Activated T-cell treated with anti-CD3 and anti-CD28 coated beads, Interleukin-2, amount 50 U/mL, for 1 hour (primary cell): ENCODE measurements around the gene SLITRK1.

Experiments used
- DNase-seq: peaks from one replicate; pipeline ENCODE4 v3.0.0-alpha.2; 2020

SLITRK1 gene, protein sequence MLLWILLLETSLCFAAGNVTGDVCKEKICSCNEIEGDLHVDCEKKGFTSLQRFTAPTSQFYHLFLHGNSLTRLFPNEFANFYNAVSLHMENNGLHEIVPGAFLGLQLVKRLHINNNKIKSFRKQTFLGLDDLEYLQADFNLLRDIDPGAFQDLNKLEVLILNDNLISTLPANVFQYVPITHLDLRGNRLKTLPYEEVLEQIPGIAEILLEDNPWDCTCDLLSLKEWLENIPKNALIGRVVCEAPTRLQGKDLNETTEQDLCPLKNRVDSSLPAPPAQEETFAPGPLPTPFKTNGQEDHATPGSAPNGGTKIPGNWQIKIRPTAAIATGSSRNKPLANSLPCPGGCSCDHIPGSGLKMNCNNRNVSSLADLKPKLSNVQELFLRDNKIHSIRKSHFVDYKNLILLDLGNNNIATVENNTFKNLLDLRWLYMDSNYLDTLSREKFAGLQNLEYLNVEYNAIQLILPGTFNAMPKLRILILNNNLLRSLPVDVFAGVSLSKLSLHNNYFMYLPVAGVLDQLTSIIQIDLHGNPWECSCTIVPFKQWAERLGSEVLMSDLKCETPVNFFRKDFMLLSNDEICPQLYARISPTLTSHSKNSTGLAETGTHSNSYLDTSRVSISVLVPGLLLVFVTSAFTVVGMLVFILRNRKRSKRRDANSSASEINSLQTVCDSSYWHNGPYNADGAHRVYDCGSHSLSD

GRCh38 chr13:83881917-83882605 lies at the start of gene SLITRK1:
Gene SLITRK1 (minus strand): TSS chr13:83882474. CDS start chr13:83881507, 967 bp downstream.
- no peak for DNase-seq

- no peak for DNase-seq
Measured at GRCh38 chr13:83929157-83929556, 46.9 kb upstream of the SLITRK1 start.

- no peak for DNase-seq
Measured at GRCh38 chr13:83919775-83920174, 37.5 kb upstream of the SLITRK1 start.

- DNase-seq: no peak
Measured at GRCh38 chr13:83914368-83914767, 32.1 kb upstream of the SLITRK1 start.

GRCh38 chr13:83907196-83907989 lies 25.1 kb upstream of the SLITRK1 start:
- no peak for DNase-seq

DNA sequence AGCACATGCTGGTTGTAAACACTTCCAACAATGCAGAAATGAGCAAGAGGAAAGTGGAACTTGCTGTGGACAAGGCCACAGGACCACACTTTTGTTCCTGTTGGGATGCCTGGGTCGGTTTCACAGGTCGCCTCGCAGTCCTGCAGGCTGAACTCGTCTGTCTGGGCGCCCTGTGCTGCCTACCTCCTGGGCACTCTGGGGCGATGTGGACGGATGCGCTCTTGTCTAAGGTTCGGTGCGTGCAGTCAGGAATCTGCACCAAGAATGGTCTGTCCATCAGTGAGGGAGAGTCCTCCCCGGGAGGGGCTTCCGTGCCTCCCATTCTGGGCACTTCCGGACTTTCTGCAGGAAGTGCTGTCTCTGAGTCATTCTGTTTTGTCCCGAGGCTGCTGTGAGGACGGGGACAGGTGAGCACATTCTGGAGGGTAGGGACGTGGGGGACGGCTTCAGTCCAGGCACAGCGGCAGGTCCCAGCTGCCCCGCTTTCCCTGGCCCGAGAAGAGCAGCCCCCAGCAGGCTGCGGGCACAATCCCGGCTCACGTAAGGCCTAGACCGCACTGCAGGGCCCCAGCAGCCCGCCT lies 24.1 kb upstream of the SLITRK1 start:
- no peak for DNase-seq

DNA sequence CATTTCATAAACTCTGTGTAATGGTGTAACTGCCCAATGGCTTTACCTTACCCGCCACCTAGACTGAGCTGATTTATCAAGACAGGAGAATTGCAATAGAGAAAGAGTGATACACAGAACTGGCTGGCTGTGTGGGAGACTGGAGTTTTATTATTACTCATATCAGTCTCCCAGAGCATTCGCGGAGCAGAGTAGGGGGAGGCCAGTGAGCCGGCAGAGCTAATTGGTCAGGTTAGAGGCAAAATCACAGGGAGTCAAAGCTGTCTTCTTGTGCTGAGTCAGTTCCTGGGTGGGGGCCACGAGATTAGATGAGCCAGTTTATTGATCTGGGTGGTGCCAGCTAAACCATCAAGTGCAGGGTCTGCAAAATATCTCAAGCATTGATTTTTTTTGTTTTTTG lies 23.4 kb upstream of the SLITRK1 start:
- no peak for DNase-seq

DNA sequence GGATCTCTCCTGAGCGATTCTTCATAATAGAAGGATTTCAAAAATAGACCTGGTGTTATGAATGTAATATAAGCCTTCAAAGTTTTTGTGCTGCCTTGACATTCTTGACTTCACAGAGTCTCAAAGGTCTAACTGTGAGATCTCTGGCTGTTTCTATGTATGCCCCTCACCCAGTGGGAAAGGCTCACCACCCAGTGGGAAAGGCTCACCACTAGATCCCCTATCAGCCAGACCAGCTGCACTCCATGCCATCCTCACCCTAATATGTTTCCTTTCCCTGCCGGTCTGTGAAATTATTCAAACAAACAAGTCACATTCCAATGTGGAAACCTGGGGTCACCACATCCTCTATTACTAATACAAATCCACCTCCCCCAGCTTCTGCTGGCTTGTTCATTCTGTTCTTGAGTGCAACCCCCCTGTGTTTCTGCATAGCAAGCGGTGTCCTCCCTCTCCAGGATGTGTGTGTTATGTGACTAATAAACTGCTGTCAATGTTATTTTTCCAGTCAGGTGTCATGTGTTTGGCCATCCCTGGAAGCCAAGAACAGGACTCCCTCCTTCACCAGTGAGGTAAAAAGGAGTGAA lies 13.8 kb upstream of the SLITRK1 start:
- no peak for DNase-seq

- DNase-seq: no peak
Measured at GRCh38 chr13:83890358-83890757, 8.1 kb upstream of the SLITRK1 start.

- no peak for DNase-seq
Measured at GRCh38 chr13:83884141-83884540, 1.9 kb upstream of the SLITRK1 start.

DNA sequence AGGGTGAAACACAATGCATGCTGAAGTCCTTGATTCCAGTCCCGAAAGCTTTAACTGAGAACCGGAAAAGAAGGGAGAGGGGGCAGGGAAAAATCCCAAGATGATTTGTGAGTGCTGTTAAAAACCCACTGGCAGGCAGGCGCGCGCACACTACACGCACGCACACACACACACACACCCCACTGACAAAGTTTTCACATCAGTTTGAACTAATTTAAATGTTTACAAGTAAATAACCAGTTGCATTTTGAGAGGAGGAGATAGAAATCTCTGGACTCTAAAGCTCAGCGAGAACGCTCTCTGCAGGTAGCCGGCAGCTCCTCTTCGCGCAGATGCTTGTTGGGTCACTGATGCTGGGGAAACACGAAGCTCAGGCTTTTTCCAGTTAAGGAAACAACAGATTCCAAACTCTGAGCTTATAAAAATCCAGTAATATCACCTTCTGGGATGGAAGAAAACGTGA lies 818 bp upstream of the SLITRK1 start:
- no peak for DNase-seq

- no peak for DNase-seq
Measured at GRCh38 chr13:83882606-83882959, 309 bp upstream of the SLITRK1 start.

DNA sequence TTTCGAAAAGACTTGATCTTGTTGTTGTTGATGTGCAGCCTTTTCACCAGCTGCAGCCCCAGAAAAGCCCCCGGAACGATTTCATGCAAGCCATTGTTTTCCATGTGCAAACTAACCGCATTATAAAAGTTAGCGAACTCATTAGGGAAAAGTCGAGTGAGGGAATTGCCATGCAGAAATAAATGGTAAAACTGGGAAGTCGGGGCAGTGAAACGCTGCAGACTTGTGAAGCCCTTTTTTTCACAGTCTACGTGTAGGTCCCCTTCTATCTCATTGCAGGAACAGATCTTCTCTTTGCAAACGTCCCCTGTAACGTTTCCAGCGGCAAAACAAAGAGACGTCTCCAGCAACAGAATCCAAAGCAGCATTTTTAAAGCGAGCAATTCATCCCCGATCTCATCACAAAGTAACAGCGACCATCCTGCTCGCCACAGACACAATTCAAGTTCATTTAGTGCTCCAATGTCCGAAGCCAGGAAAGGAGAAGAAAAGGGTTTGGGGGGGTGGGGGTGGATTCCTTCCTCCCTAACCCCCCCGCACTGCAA lies 1.1 kb downstream of the SLITRK1 start:
- no peak for DNase-seq

DNA sequence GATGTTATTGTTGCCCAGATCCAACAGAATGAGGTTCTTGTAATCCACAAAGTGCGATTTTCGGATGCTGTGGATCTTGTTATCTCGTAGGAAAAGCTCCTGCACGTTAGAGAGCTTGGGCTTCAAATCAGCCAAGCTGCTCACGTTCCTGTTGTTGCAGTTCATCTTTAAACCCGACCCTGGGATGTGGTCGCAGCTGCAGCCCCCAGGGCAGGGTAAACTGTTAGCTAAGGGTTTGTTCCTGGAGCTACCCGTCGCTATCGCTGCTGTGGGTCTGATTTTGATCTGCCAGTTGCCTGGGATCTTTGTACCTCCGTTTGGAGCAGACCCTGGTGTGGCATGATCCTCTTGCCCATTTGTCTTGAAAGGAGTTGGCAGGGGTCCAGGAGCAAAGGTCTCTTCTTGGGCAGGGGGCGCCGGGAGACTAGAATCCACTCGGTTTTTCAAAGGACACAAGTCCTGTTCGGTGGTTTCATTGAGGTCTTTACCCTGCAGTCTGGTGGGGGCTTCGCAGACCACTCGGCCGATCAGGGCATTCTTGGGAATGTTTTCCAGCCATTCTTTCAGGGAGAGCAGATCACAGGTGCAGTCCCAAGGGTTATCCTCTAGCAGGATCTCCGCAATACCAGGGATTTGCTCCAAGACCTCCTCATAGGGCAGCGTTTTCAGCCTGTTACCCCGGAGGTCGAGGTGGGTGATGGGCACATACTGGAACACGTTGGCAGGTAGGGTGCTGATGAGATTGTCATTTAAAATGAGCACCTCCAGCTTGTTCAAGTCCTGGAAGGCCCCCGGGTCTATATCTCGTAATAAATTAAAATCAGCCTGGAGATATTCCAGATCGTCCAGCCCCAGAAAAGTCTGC lies 1.8 kb downstream of the SLITRK1 start:
- no peak for DNase-seq

DNA sequence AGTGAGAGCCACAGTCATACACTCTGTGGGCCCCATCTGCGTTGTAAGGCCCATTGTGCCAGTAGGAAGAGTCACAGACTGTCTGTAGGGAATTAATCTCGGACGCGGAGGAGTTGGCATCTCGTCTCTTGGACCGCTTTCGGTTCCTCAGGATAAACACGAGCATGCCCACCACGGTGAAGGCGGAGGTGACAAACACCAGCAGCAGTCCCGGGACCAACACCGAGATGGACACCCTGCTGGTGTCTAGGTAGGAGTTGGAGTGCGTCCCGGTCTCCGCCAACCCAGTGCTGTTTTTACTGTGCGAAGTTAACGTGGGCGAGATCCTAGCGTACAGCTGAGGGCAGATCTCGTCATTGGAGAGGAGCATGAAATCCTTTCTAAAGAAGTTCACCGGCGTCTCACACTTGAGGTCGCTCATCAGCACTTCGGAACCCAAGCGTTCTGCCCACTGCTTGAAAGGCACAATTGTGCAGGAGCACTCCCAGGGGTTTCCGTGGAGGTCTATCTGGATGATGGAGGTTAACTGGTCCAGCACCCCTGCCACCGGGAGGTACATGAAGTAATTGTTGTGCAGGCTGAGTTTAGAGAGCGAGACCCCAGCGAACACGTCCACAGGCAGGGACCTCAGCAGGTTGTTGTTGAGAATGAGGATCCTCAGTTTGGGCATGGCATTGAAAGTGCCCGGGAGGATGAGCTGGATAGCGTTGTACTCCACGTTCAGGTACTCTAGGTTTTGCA lies 2.7 kb downstream of the SLITRK1 start:
- no peak for DNase-seq

- no peak for DNase-seq
Measured at GRCh38 chr13:83878691-83879430, 3.4 kb downstream of the SLITRK1 start.

DNA sequence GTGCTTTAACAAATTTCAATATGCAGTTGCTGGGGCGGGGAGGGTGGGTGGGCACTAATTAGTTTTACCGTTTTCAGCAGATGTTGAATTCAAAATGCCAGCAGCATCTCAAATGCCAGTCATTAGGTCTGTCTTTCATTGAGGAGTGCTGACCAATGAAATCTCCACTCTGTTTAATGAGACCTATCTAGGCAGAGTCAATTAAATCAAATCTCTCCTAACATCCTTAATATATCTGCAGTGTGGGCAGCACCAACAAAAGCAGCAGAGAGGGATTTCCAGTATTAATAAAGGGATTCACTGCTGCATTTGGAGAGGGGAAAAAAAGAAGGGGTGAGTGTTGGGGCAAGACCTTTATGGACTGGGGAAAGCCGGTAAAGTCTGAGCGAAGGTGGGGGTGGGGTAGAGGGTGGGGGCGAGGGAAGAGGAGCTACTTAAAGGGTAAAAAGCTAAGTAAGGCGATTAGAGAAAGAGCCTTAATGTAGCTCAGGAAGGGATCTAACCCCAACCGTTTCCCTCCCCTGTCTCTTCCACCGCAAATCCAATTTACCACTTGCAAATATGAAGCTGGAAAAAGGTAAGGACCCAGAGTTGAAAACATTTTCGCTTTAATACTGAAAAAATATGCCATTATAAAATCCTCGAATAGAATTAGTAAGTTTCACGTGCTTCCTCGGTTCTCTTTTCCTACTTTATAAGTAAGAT lies 4.5 kb downstream of the SLITRK1 start:
- DNase-seq: no peak

- DNase-seq: no peak
Measured at GRCh38 chr13:83876546-83876945, 5.7 kb downstream of the SLITRK1 start.

GRCh38 chr13:83867708-83868107 lies 14.6 kb downstream of the SLITRK1 start:
- no peak for DNase-seq
